ENCODE results near the gene LRP2BP. TPM values are rescaled to one million over a fixed set of nuclear protein-coding genes. Genes with fewer than 3 reads are reported as not detected.
"Not testable (repeated sequence)": the region's sequence is repeated elsewhere in the genome, so short reads cannot be mapped to it uniquely, and the experiment has no call there.

Gene LRP2BP
- total RNA-seq, 2 experiments from 2014 or later: 0.60 to 1.4 TPM

DNA sequence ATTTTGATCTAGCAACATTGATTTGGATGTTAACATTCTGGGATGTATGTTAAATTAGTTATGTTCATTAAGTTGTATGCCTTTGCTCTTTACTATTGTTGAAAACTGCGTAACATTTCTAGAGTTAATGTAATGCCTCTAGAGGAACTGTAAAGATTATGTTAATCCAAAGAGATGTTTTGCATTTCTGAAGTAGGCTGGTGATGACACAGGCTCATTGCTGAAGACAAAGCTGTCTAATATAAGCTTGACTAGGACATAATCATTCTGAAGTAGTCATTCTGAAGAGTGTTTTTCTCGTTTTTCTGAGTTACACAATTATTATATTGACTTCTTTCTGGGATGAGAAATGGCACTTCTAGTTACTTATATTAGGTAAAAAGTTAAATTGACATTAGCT is 72.9 kb downstream of the LRP2BP start:
- H3K4me2 ChIP-seq (ENCODE audit: low read length): no peak overlapping the region
- no peak overlapping the region for H3K4me3 ChIP-seq (ENCODE audit: low read depth, low read length, poor library complexity, severe bottlenecking)
- no peaks in the 10 kb centered on the region for H3K9me2 ChIP-seq (ENCODE audit: insufficient read depth, low read length)
- CTCF ChIA-PET (ENCODE audit: unreplicated experiment): no interaction called here
- no peaks in the 10 kb centered on the region for H4K20me1 ChIP-seq (ENCODE audit: insufficient read depth, low read length)
- no peaks in the 10 kb centered on the region for H3K9me3 ChIP-seq (ENCODE audit: low read length)
- H3K36me3 ChIP-seq (ENCODE audit: insufficient read depth, low read length): peaks cover 70% of the 10 kb centered on the region
- POLR2A ChIA-PET: interaction anchor here (0.6 kb wide), 1 partner anchor 103 kb away, joined by 5 read pairs; no protein-coding TSS in a partner anchor
- BruUV-seq (replicated peaks): no TSS peak
- no peak overlapping the region for H2AFZ ChIP-seq (ENCODE audit: low read length)
- peaks cover 5% of the 10 kb centered on the region for H3K4me1 ChIP-seq (ENCODE audit: insufficient read depth, low read length, poor library complexity, severe bottlenecking)
- intact Hi-C loops (cut with micrococcal nuclease; ENCODE audit: unreplicated experiment): no loop called here
- no peaks in the 10 kb centered on the region for H3K79me2 ChIP-seq (ENCODE audit: insufficient read depth, low read depth, low read length)
- H3K27ac ChIP-seq (ENCODE audit: low read depth, low read length, poor library complexity, severe bottlenecking): no peak overlapping the region
- DNase-seq (ENCODE audit: low spot score): no peak
- no peak for TF ChIP-seq EZH2phosphoT487 (IDR thresholded peaks at IDR 0.05; ENCODE audit: borderline replicate concordance, low read depth, low read length)
- TF ChIP-seq, protein P1, sequence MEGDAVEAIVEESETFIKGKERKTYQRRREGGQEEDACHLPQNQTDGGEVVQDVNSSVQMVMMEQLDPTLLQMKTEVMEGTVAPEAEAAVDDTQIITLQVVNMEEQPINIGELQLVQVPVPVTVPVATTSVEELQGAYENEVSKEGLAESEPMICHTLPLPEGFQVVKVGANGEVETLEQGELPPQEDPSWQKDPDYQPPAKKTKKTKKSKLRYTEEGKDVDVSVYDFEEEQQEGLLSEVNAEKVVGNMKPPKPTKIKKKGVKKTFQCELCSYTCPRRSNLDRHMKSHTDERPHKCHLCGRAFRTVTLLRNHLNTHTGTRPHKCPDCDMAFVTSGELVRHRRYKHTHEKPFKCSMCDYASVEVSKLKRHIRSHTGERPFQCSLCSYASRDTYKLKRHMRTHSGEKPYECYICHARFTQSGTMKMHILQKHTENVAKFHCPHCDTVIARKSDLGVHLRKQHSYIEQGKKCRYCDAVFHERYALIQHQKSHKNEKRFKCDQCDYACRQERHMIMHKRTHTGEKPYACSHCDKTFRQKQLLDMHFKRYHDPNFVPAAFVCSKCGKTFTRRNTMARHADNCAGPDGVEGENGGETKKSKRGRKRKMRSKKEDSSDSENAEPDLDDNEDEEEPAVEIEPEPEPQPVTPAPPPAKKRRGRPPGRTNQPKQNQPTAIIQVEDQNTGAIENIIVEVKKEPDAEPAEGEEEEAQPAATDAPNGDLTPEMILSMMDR (conservative IDR thresholded peaks at IDR 0.05; ENCODE audit: low read length): no peak

DNA sequence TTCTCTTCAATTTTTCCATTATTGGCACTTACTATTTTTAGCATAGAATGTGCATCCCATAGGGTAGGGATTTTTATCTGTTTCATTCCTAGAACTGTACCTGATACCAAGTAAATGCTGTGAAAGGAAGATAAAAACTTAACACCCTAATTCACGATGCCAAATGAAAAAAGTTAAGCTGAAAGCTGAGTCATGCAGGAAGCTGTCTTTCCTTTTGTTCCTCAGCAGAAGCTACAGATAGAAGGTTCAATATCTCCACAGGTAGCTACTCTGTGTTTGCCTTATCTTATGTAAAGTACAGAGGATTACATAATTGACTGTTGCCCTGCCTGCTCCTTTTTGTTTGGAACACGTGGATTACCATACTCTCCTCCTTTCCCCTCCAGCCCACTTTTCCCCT is 77.0 kb downstream of the LRP2BP start:
- TF ChIP-seq, protein P1 (conservative IDR thresholded peaks at IDR 0.05; ENCODE audit: low read length): no peak
- TF ChIP-seq EZH2phosphoT487 (IDR thresholded peaks at IDR 0.05; ENCODE audit: borderline replicate concordance, low read depth, low read length): no peak
- Histone ChIP-seq H2AFZ (ENCODE audit: low read length) (no peak overlapping the region), H4K20me1 (ENCODE audit: insufficient read depth, low read length) (no peaks in the 10 kb centered on the region), H3K4me3 (ENCODE audit: low read depth, low read length, poor library complexity, severe bottlenecking) (no peak overlapping the region), H3K4me2 (ENCODE audit: low read length) (no peak overlapping the region), H3K36me3 (ENCODE audit: insufficient read depth, low read length) (peaks cover 82% of the 10 kb centered on the region), H3K4me1 (ENCODE audit: insufficient read depth, low read length, poor library complexity, severe bottlenecking) (peaks cover 5% of the 10 kb centered on the region), H3K27ac (ENCODE audit: low read depth, low read length, poor library complexity, severe bottlenecking) (no peak overlapping the region), H3K9me3 (ENCODE audit: low read length) (no peaks in the 10 kb centered on the region), H3K9me2 (ENCODE audit: insufficient read depth, low read length) (no peaks in the 10 kb centered on the region), H3K79me2 (ENCODE audit: insufficient read depth, low read depth, low read length) (no peaks in the 10 kb centered on the region)
- ChIA-PET POLR2A (no interaction called here), CTCF (ENCODE audit: unreplicated experiment) (no interaction called here)
- BruUV-seq (replicated peaks): no TSS peak
- intact Hi-C loops (cut with micrococcal nuclease; ENCODE audit: unreplicated experiment): no loop called here
- no peak for DNase-seq (ENCODE audit: low spot score)

DNA sequence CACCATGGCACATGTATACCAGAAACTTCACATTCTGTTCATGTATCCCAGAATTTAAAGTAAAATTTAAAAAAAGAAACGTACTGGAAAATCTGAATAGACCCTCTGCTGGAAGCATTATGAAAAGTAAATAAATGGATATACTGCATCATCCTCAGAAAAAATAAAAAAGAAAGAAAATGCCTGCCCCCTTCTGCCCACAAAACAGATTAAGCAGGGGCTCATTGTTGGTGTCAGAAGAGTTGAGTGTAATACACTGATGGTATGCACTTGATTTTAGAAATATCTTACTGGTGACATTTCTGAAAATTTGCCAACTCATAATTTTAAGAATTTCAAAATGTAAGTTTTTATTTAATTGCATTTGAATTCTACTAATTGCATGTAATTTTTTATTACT is 77.8 kb downstream of the LRP2BP start:
- BruUV-seq (replicated peaks): no TSS peak

DNA sequence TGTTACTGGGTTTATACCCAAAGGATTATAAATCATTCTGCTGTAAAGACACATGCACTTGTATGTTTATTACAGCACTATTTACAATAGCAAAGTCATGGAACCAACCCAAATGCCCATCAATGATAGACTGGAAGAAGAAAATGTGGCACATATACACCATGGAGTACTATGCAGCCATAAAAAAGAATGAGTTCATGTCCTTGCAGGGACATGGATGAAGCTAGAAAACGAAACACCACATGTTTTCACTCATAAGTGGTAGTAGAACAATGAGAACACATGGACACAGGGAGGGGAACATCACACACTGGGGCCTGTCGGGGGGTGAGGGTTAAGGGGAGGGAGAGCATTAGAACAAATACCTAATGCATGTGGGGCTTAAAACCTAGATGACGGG is 78.3 kb downstream of the LRP2BP start:
- BruUV-seq (replicated peaks); DNase-seq (ENCODE audit: low spot score); H3K4me3 ChIP-seq (ENCODE audit: low read depth, low read length, poor library complexity, severe bottlenecking); CTCF ChIA-PET (ENCODE audit: unreplicated experiment); H3K4me1 ChIP-seq (ENCODE audit: insufficient read depth, low read length, poor library complexity, severe bottlenecking); intact Hi-C loops (cut with micrococcal nuclease; ENCODE audit: unreplicated experiment); H3K27ac ChIP-seq (ENCODE audit: low read depth, low read length, poor library complexity, severe bottlenecking); H3K9me2 ChIP-seq (ENCODE audit: insufficient read depth, low read length); H3K9me3 ChIP-seq (ENCODE audit: low read length); H3K4me2 ChIP-seq (ENCODE audit: low read length); H2AFZ ChIP-seq (ENCODE audit: low read length); H4K20me1 ChIP-seq (ENCODE audit: insufficient read depth, low read length); H3K79me2 ChIP-seq (ENCODE audit: insufficient read depth, low read depth, low read length): not testable (repeated sequence)
- H3K36me3 ChIP-seq (ENCODE audit: insufficient read depth, low read length): peaks cover 82% of the 10 kb centered on the region
- POLR2A ChIA-PET: interaction anchor here (0.6 kb wide), 1 partner anchor 103 kb away, joined by 3 read pairs; no protein-coding TSS in a partner anchor

More for the DNA sequence above, 77.8 kb downstream of the LRP2BP start:
- Histone ChIP-seq H3K79me2 (ENCODE audit: insufficient read depth, low read depth, low read length) (no peaks in the 10 kb centered on the region), H3K36me3 (ENCODE audit: insufficient read depth, low read length) (peaks cover 82% of the 10 kb centered on the region), H3K4me3 (ENCODE audit: low read depth, low read length, poor library complexity, severe bottlenecking) (no peak overlapping the region), H3K4me1 (ENCODE audit: insufficient read depth, low read length, poor library complexity, severe bottlenecking) (peaks cover 5% of the 10 kb centered on the region), H2AFZ (ENCODE audit: low read length) (no peak overlapping the region), H3K27ac (ENCODE audit: low read depth, low read length, poor library complexity, severe bottlenecking) (no peak overlapping the region), H3K9me2 (ENCODE audit: insufficient read depth, low read length) (no peaks in the 10 kb centered on the region), H3K4me2 (ENCODE audit: low read length) (no peak overlapping the region), H3K9me3 (ENCODE audit: low read length) (no peaks in the 10 kb centered on the region), H4K20me1 (ENCODE audit: insufficient read depth, low read length) (no peaks in the 10 kb centered on the region)
- TF ChIP-seq, protein P1 (conservative IDR thresholded peaks at IDR 0.05; ENCODE audit: low read length): no peak
- no peak for TF ChIP-seq EZH2phosphoT487 (IDR thresholded peaks at IDR 0.05; ENCODE audit: borderline replicate concordance, low read depth, low read length)
- intact Hi-C loops (cut with micrococcal nuclease; ENCODE audit: unreplicated experiment): no loop called here
- CTCF ChIA-PET (ENCODE audit: unreplicated experiment): no interaction called here
- no peak for DNase-seq (ENCODE audit: low spot score)
- POLR2A ChIA-PET: no interaction called here

Data from OCI-LY7 (cell line).